Measurements from ENCODE around the gene FANCE.
"Not testable (repeated sequence)": the region's sequence is repeated elsewhere in the genome, so short reads cannot be mapped to it uniquely, and the experiment has no call there.

Gene FANCE

DNA sequence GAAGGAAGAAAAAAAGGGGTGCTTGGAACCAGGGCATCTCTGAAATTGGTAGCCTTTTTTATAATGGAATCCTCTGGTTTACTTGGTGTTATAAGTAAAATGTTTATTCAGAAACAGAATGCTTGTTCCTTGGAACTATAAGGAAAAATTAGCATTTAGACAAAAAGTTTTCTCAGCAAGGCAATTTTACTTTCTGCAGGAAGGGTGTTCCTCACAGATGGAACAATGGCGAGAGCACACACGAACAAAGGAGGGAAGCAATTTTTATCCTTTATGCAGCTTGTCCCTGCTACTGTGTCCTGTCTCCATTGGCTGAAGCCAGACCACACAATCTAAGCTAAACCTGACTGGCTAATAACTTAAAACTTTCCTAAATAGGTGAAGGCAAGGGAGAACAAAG, 22.7 kb upstream of the FANCE start:
- no peak for DNase-seq (ENCODE audit: low read depth in 2 of 2, low spot score in 1 of 2)

DNA sequence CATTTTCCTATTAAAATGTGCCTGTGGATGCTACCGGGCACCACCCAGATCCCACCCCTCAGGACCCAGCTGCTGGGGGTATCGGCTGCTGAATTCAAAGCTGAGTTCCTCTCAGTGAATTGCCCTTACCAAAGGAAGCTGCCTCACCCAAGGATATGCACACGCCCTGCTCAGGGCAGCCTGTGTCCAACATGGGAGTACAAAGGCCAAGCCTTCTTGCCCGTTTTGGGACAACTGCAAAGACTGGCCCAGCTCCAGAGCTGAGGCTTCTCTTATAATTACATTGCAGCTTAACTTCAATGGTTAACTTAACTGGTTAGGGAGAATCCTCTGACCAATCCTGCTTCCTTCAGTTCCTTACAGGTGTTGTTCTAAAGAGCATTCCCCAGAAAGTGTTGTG, 19.8 kb upstream of the FANCE start:
- DNase-seq (ENCODE audit: low read depth in 2 of 2, low spot score in 1 of 2) = no peak

DNA sequence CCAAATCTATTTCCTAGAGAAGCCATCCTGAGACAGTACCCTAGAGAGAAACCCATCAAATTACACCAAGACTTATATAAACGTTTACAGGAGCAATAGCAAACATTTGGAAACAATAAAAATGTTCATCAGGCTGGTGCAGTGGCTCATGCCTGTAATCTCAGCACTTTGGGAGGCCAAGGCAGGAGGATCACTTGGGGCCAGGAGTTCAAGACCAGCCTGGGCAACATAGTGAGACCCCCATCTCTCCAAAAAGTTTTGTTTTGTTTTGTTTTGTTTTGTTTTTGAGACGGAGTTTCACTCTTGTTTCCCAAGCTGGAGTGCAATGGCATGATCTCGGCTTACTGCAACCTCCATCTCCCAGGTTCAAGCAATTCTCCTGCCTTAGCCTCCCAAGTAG, 19.4 kb upstream of the FANCE start:
- DNase-seq (ENCODE audit: low read depth in 2 of 2, low spot score in 1 of 2) = not testable (repeated sequence)

DNA sequence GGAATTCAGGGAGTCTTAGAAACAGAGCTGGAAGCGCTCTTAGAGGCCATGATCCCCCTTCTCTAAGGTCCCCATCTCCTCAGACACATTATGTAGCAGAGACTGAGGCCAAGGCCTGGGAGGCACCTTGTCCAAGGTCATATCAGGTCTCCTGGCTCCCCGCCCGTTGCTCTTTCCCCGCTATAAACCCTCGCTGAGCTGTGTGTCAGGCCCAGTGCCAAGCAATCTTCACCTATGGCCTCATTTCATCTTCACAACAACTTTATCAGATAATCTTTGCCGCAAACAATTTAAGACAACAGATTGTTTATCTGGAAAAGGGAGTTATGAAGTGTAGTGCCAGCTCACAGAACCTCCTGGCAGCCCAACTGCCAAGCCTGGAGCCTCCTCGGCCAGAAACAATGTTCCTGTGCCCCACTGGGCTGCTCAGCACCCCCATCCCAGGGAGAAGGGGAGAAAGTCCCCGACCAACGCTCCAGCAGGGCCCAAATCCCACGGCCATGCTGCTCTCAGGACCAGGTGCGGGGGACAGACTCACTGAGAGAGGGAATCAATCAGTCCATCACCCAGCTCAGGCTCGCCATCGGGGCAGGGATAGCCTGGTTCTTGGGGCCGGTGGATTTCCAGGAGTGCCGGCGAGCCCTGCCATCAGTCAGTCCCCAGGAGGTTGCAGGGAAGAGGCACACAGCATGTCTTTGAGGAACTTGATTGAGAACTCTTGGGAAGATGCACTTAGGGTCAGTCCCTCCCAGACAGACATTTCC, 16.9 kb upstream of the FANCE start:
- no peak for DNase-seq (ENCODE audit: low read depth in 2 of 2, low spot score in 1 of 2)

DNA sequence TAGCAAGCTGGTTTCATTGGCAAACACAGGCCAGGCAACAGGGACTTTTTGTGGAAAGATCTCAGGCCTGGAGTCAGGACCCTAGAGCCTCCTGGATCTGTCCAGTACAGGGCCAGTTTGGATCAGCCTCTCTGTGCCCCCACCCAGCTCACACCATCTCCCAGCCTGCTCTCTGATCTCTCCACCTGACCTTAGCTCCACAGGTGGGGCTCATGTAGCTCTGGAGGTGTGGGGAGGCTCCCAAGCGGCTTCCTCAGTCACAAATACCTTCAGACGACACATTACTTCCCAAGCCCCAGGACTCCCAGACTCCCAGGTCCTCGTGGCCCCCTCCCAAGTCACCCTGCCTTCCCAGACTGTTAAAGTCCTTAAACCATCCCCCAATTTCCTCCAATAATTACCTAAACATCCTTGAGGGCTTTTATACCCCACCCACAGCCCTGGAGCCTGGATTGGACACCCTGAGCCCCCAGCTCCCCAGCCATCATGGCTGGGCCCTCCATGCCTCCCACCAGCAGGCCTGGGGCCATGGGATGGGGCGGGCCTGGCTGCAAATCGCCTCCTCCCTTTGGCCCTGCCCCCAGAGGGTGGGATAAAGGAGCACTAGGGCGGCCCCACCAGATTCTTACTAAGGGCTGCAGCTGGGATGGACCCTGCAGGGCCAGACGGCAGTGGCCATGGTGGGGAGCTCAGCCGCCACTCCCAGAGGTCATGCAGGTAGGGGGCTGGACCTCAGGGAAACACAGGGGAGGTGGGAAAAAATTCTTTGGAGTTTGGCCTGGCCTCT, 15.9 kb upstream of the FANCE start:
- no peak for DNase-seq (ENCODE audit: low read depth in 2 of 2, low spot score in 1 of 2)

DNA sequence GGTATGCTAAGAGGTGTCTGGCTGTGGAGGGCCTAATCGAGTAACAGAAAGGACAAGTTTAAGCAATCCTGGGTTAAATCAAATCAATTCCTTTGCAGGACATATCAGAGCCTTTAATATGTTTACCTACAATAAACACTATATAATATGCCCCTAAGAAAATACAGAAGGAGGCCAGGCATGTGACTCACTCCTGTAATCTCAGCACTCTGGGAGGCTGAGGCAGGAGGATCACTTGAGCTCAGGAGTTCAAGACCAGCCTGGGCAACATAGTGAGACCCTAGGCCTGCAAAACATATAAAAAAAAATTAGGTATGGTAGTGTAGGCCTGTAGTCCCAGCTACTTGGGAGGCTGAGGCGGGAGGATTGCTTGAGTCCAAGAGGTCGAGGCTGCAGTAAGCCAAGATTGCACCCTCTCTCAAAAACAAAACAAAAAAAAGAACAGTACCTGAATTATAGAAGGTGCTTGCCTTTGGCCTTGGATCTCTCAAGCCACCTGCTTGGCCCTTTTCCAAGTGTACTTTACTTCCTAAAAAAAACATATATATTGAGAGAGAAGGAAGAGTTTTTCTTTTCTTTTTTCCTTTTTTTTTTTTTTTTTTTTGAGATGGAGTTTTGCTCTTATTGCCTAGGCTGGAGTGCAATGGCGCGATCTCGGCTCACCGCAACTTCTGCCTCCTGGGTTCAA, 13.6 kb upstream of the FANCE start:
- DNase-seq (ENCODE audit: low read depth in 2 of 2, low spot score in 1 of 2) = not testable (repeated sequence)

DNA sequence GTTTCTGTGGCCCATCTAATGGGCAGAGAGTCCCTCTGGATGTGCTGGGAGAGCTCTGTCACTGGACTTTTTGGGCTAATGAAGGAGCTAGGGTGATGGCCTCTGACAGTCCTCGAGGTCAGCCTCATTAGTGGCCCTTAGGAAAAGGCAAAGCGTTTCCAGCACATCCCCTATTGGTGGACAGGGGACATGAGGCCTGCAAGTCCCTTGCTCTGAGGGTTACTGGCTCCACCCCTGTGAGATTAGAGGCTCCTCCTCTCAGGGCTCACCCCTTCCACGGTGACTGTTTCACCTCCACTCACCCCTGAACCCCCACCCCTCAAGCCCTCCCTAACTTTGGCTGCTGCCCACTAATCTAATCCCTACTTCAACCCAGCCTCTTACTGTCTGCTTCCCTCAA, 12.8 kb upstream of the FANCE start:
- no peak for DNase-seq (ENCODE audit: low read depth in 2 of 2, low spot score in 1 of 2)

DNA sequence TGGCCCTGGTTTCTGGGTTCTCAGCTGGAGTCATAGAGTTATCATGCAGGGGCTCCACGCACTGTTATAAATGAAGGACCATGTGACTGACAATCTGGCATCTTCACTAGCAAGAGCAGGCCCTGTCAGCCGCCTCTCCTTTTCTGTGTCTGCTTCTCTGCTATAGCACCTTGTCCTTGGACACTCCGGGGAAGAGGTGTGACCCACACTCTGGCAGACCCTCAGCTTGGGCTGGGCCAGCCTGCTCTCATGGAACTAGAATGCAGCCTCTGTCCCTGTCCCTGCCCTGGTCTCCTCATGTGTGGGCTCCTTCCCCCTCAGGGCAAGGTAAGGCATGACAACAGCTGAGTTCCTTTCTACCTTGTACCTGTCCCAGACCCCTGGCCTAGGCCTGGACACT, 10.9 kb upstream of the FANCE start:
- DNase-seq (ENCODE audit: low read depth in 2 of 2, low spot score in 1 of 2) = no peak

DNA sequence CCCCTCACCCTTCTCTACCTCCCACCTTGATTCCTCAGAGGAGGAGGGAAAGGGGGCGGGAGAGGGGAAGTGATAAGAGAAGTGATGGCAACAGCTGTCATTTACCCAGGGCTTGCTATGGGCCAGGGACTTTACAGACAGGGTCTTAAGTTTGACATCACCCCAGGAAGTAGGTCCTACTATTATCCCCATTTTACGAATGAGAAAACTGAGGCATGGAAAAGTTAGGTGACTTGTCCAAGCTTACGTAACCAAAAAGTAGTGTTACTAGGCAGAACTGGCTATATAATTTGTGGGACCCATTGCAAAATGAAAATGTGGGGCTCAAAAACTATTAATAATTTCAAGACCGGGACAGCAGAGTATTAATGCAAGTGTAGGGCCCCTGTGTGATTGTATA, 10.5 kb upstream of the FANCE start:
- DNase-seq (ENCODE audit: low read depth in 2 of 2, low spot score in 1 of 2) = no peak

DNA sequence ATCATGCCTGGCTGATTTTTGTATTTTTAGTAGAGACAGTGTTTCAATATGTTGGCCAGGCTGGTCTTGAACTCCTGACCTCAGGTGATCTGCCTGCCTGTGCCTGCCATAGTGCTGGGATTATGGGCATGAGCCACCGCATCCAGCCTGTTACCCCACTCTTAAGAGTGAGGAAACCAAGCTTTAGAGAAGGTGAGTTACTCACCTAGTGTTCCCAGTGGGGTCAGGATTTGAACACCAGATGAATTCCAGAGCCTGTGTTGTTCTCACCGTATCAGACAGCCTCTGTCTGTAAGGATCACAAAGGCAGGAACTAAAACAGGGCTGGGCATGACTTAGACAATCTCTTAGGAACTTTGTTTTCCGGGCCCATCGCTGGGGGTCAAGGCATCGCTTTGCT, 9.4 kb upstream of the FANCE start:
- no peak for DNase-seq (ENCODE audit: low read depth in 2 of 2, low spot score in 1 of 2)

DNA sequence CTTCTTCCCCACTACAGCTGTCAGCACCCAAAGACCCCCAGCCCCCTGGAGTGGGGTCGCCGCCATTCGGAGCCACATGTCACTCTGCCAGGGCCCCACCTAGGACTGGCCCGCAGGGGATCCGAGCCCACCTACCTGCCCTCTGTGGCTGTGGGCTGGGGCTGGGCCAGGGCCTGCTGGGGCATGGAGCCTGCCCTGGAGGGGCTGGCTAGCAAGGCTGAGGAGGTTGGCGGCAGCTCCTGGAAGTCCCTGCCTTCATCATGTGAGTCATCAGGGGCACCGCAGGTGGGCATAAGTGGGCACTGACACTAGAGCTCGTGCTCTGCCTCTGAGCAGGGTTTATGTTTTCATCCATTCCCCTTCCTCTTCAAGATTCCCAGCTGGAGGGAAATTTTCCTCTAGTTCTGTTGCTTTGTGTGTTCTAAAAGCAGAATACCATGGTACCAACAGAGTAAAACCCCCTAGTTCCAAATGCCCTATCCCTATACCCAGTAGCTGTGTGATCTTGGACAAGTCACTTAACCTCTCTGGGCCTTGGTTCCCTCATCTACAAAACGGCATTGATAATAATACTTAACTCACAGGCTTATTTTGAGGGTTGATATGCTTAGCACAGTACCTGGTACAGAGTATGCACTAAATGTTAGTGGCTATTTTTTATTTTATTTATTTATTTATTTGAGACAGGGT, 8.7 kb upstream of the FANCE start:
- DNase-seq (ENCODE audit: low read depth in 2 of 2, low spot score in 1 of 2) = no peak

DNA sequence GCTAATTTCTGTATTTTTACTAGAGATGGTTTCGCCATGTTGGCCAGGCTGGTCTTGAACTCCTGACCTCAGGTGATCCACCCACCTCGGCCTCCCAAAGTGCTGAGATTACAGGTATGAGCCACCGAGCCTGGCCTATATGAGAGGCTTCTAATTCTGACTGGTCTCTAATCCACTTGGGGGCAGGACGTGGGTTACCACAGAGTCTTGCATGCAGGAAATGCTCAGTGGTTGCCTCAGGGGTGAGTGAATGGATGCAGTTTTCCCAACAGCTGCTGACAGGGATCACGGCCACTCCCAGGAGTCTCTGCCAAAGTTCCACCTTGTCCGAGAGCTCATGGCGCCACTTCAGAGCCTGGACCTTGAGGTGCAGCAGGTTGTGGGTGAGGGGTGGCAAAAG, 6.4 kb upstream of the FANCE start:
- no peak for DNase-seq (ENCODE audit: low read depth in 2 of 2, low spot score in 1 of 2)

DNA sequence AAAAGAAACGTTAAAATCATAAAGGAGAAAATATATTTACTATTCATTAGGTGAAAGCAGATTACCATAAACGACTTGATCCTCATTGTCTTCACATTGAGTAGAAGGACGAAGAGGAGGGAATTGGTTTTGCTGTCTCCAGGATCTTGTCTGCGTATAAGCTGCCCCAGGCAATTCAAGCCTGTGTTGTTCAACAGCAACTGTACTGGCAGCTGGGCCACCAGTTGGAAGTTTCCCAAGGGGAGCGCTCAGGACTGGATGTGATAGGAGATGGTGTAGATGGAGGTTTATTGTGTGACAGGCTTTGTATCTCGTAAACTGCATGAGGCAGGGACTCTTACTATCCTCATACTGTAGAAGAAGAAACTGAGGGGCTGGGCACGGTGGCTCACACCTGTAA, 3.9 kb upstream of the FANCE start:
- no peak for DNase-seq (ENCODE audit: low read depth in 2 of 2, low spot score in 1 of 2)

DNA sequence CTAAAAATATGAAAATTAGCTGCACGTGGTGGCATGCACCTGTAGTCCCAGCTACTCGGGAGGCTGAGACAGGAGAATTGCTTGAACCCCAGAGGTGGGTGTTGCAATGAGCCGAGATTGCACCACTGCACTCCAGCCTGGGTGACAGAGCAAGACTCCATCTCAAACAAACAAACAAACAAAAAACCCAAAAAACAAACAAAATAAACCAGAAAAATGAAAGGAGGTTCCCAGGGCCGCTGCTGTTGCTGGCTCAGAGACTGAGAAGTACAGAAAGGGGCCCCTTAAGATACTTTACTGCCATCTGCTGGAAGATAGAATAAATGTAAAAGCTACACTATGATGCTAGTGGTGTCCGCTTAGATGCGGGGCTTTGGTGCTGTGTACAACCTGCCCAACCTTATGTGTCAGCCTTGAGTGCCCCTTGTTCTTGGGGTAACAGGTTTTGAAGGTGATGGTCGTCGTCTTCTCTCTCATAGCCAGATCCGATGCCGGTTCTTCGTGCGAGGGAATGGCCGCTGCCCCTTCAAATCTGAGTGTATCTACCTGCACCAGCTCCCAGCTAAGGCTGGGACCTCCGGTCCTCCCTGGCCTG, 2.8 kb upstream of the FANCE start:
- no peak for DNase-seq (ENCODE audit: low read depth in 2 of 2, low spot score in 1 of 2)

DNA sequence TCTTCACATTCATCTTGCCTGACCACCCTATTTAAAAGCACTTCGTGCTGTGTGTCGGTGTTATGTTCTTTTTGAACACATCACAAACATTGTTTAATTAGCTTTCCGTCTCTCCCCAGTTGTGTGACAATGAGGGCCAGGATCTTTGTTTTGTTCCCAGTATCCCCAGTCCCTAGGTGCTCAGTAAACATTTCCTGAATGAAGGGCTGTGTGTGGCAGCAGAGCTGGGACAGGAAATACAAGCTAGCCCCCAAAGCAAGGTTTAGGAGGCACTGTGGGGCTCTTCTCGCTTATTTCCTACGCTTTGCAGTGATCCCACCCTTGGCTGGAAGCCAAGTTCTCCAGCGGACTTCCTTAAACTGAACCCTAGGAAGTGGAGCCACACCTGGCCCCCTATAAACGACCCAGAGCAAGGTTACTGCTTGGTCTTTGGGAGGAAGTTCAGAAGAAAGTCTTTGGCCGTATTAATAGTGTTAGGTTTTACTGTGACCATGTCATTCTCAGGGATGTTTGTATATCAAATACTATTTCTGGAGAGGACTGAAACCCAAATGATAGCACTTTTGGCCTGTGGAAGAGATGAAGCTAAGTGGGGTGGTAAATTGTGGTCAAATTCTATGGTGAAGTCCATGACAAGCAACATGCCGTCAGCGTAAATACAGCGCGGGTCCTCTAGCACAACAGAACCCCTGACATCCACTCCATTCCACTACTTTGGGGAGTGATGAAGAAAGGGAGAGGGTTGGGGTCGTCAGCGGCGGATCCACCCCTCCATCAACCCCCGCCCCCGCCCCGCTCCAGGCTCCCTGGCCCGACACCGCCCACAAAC, 570 bp upstream of the FANCE start:
- no peak for DNase-seq (ENCODE audit: low read depth in 2 of 2, low spot score in 1 of 2)

DNA sequence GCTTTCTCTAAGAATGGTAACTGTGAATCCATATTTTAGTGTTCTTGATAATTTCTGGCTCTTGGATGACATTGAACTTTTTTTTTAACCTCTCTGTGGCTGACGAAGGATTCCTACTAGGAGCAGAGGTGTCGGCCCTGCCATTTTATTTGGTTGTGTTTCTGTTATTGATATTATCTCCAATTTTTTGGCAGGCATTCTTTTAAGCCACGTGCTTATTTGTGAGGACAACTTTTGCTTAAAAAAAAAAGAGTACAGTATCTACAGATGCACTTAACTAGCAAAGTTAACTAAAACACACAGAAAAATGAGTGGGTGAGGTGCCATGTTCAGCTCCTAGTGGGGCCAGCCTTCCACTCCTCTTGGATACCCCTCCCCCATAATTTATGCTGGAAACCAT, 1.1 kb downstream of the FANCE start:
- DNase-seq (ENCODE audit: low read depth in 2 of 2, low spot score in 1 of 2) = no peak

DNA sequence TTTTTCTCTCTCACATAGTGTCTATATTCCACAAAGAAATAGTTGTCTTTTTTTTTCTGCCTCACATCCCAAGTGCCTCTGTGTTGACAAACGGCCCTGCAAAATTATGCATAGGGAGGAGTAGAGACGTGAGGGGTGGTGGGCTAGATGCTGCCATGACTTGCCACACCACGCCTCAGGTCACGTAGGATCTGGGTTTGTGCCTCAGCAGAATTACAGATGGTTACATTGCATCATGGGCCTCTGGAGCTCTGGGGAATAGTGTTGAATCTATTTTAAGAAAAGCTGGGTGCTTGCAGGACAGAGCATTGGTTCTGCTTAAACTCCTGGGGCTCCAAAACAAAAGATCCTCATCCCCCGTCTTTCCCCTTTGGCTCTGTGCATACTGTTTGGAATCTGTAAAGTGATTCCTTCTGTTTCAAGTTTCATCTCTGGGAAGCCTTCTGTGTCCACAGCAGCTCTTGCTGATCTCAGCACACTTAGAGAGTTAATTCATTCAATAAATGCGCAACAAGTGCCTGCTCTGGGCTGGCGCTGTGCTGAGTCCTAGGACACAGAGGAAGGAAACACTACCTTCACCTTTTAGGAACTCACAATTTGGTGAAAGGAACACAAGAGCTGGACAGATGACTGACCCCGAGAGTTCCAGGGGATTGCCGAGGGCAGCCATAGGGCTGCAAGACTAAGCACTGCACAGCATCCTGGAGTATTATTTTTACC, 2.4 kb downstream of the FANCE start:
- DNase-seq (ENCODE audit: low read depth in 2 of 2, low spot score in 1 of 2) = no peak

DNA sequence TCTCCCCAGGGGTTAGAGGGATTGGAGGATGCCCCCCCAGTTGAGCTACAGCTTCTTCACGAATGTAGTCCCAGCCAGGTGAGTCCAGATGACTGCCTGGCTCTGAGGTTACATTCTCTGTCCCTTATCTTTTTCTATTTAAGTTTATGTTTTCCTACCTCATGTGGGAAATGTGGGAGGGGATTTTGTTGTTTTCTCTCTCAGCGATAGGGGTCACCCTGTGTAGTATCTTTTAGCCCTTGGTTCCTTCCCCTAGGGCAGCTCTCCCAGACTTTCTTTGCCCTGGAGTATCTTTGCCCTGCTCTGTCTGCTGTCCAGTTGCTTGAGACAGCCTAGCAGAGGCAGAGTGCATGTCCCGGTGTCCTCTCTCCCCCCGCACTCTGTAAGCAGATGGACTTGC, 5.8 kb downstream of the FANCE start:
- DNase-seq (ENCODE audit: low read depth in 2 of 2, low spot score in 1 of 2) = no peak

DNA sequence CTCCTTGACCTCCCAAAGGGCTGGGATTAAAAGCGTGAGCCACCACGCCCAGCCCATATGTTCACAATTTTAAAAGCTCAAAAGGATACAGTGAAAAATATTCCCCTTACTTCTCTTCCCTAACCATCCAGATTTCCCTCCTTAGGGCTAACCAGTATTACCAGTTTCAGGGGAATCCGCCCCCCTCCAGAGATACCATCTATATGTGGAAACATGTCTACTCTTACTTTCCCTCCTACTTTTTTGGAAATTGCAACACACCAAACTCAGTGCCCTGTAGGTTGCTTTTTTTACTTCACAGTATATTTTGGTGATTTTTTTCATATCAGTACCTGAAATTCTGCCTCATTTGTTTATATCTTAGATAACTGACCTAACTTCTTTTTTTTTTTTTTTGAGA, 9.1 kb downstream of the FANCE start:
- DNase-seq (ENCODE audit: low read depth in 2 of 2, low spot score in 1 of 2) = no peak

DNA sequence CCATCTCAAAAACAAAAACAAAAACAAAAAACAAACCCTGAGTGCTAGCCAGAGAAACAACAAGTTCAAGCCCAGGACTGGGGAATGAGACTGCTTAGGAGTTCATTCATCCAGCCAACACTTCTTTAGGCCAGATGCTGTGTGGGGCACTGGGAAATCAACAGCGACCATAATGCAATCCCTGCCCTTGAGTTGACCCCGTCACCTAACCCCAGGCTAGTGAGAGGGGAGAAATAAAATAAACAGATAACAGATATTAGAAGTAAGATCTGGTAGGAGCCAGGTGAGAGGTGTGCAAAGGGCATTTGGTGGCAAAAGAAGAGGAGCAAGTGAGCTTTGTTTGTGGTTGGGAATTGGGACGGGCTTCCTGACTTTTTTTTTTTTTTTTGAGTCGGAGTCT, 11.2 kb downstream of the FANCE start:
- DNase-seq (ENCODE audit: low read depth in 2 of 2, low spot score in 1 of 2) = no peak
